SK-N-SH (cell line): ENCODE data around the gene VEZF1. TPM values are rescaled to one million over a fixed set of nuclear protein-coding genes. Genes with fewer than 3 reads are reported as not detected.

Source experiments
- CTCF ChIA-PET: fragments of 300-600, 350-600 bp; formaldehyde crosslinking; extraction: SDS; loops from one replicate; lab custom pipeline; 2021; lab: Yijun Ruan, JAX
- POLR2A ChIA-PET: fragments of 350-600 bp; sonication (Branson Sonifier 250); formaldehyde crosslinking; extraction: SDS; loops from one replicate; lab custom pipeline; 2020; ENCODE audit warnings: antibody characterized with exemption, inconsistent platforms; lab: Yijun Ruan, JAX
- DNase-seq: peaks from one replicate; pipeline ENCODE4 v3.0.0; 2012
- H2AFZ ChIP-seq: fragments of 200-600 bp; sonication (generic); 2 replicates; pipeline ENCODE4 v1.8.1; 2016; ENCODE audit warnings: antibody characterized with exemption, mild to moderate bottlenecking, low read depth
- H3F3A ChIP-seq: fragments of 200-600 bp; sonication (generic); replicated peaks from 2 replicates; pipeline ENCODE3; 2016; ENCODE audit warnings: antibody characterized with exemption, mild to moderate bottlenecking; ENCODE audit not compliant: insufficient read depth
- H3K27ac ChIP-seq, 2 experiments: fragments of 200-500 bp in 1 of 2; fragments of 200-600 bp in 1 of 2; sonication (Bioruptor generic) in 1 of 2; sonication (generic), shearing (Covaris generic) in 1 of 2; 2 replicates each; pipeline versions ENCODE4 v1.5.1 to v1.6.1; 2014 to 2016; ENCODE audit warnings: low read depth in 2 of 2, inconsistent platforms in 1 of 2, low read length in 1 of 2, mild to moderate bottlenecking in 1 of 2, mixed read lengths in 1 of 2
- H3K27me3 ChIP-seq: fragments of 200-600 bp; sonication (generic), shearing (Covaris generic); 2 replicates; pipeline ENCODE4 v1.6.1; 2016; ENCODE audit warnings: mixed run types; ENCODE audit not compliant: insufficient read depth
- H3K36me3 ChIP-seq, 2 experiments: fragments of 200-500 bp in 1 of 2; fragments of 200-600 bp in 1 of 2; sonication (Bioruptor generic) in 1 of 2; sonication (generic) in 1 of 2; replicated peaks in 1 of 2; 2 replicates each; pipeline versions ENCODE3 to v1.5.1; 2014 to 2016; ENCODE audit warnings: low read length in 1 of 2, mild to moderate bottlenecking in 1 of 2; ENCODE audit not compliant: insufficient read depth in 2 of 2, control insufficient read depth in 1 of 2
- H3K4me1 ChIP-seq, 2 experiments: fragments of 200-500 bp in 1 of 2; fragments of 200-600 bp in 1 of 2; sonication (Bioruptor generic) in 1 of 2; sonication (generic), shearing (Covaris generic) in 1 of 2; 2 replicates each; pipeline versions ENCODE4 v1.5.1 to v1.6.1; 2014 to 2016; ENCODE audit warnings: low read depth in 1 of 2, low read length in 1 of 2, mixed run types in 1 of 2; ENCODE audit not compliant: insufficient read depth in 2 of 2, control insufficient read depth in 1 of 2
- H3K4me2 ChIP-seq: fragments of 200-600 bp; sonication (generic), shearing (Covaris generic); 2 replicates; pipeline ENCODE4 v1.6.1; 2017; ENCODE audit warnings: mixed run types
- H3K4me3 ChIP-seq, 2 experiments: fragments of 200-500 bp in 1 of 2; fragments of 200-600 bp in 1 of 2; sonication (Bioruptor generic) in 1 of 2; sonication (generic), shearing (Covaris generic) in 1 of 2; 2 replicates each; pipeline versions ENCODE4 v1.5.1 to v1.8.1; 2014 to 2016; ENCODE audit warnings: low read depth in 2 of 2, inconsistent platforms in 1 of 2, low read length in 1 of 2, mild to moderate bottlenecking in 1 of 2, mixed read lengths in 1 of 2, moderate library complexity in 1 of 2
- H3K79me2 ChIP-seq: fragments of 200-600 bp; sonication (generic); 2 replicates; pipeline ENCODE4 v1.8.1; 2017; ENCODE audit warnings: mild to moderate bottlenecking; ENCODE audit not compliant: insufficient read depth
- H3K9ac ChIP-seq: fragments of 200-600 bp; sonication (generic); 2 replicates; pipeline ENCODE4 v1.6.1; 2017; ENCODE audit warnings: mixed run types
- H3K9me2 ChIP-seq: fragments of 200-600 bp; sonication (generic); 2 replicates; pipeline ENCODE4 v1.6.1; 2017; ENCODE audit warnings: mixed run types
- H3K9me3 ChIP-seq: fragments of 200-600 bp; sonication (generic); 2 replicates; pipeline ENCODE4 v1.6.1; 2017; ENCODE audit warnings: mixed run types, mild to moderate bottlenecking, moderate library complexity
- H4K20me1 ChIP-seq: fragments of 200-600 bp; sonication (generic); 2 replicates; pipeline ENCODE4 v1.6.1; 2017; ENCODE audit warnings: mild to moderate bottlenecking, mixed run types; ENCODE audit not compliant: insufficient read depth
- ELF1 ChIP-seq: IDR thresholded peaks from 2 replicates; pipeline ENCODE4 v1.4.0; 2012
- EP300 ChIP-seq, 2 experiments: IDR thresholded peaks; 2 replicates each; pipeline versions ENCODE4 v1.4.0 to v1.6.1; 2012; ENCODE audit warnings: borderline replicate concordance in 1 of 2, low read depth in 1 of 2, low read length in 1 of 2
- GATA2 ChIP-seq: sonication (generic); formaldehyde crosslinking; IDR thresholded peaks from 2 replicates; pipeline ENCODE4 v1.5.0; 2020; ENCODE audit warnings: mild to moderate bottlenecking, missing genetic modification reagents
- MXI1 ChIP-seq: IDR thresholded peaks from 2 replicates; pipeline ENCODE4 v1.6.1; 2012; ENCODE audit warnings: mild to moderate bottlenecking, low read depth, low read length, improper control_type of control experiment
- NRF1 ChIP-seq: IDR thresholded peaks from 2 replicates; pipeline ENCODE4 v1.6.1; 2012; ENCODE audit warnings: low read depth, mild to moderate bottlenecking, low read length
- SIN3A ChIP-seq: IDR thresholded peaks from 2 replicates; pipeline ENCODE4 v1.6.1; 2012; ENCODE audit warnings: low read depth, mild to moderate bottlenecking, low read length, moderate library complexity, borderline replicate concordance
- WGBS: methylation state at CpG from one replicate; pipeline ENCODE4 v1.1.6; 2017; ENCODE audit warnings: low lambda C conversion rate; 5-methylcytosine and 5-hydroxymethylcytosine counted together
- polyA plus RNA-seq, 3 experiments: library from polyadenylated mRNA; depleted of rRNA; stranded (reverse); fragments of >200 nt; gene quantifications; 2 replicates each; pipeline ENCODE4 v1.2.3, GENCODE V29; 2012
- TF ChIP-seq, protein P1 (sequence below): fragments of 150-350 bp; IDR thresholded peaks from 2 replicates; pipeline ENCODE4 v1.6.1; 2016; ENCODE audit warnings: mild to moderate bottlenecking, low read depth, low read length
- TF ChIP-seq, protein P2 (sequence below): IDR thresholded peaks from 2 replicates; pipeline ENCODE4; 2012
- TF ChIP-seq, protein P3 (sequence below): IDR thresholded peaks from 2 replicates; pipeline ENCODE4 v1.4.0; 2012; ENCODE audit warnings: low read depth

The VEZF1 gene
- polyA plus RNA-seq, 1 of the 3 experiments (the other 2 are of a cell fraction), result 35.1 TPM

- peaks cover 40 to 59% of the 10 kb centered on the region in 2 experiments for H3K36me3 ChIP-seq
- H3K27me3 ChIP-seq, result no peaks in the 10 kb centered on the region
- DNase-seq, result no peak
- H3K9ac ChIP-seq, result peak overlapping the region; percentile 98
- H3K4me2 ChIP-seq, result peak overlapping the region; percentile 91
- no peak for TF ChIP-seq EP300 (IDR thresholded peaks at IDR 0.05; ENCODE audit: borderline replicate concordance in 1 of 2, low read depth in 1 of 2, low read length in 1 of 2)
- TF ChIP-seq ELF1, result 0 out of 2 replicates have a peak, but pooled peaks have one; percentile 7
- TF ChIP-seq, protein P1, sequence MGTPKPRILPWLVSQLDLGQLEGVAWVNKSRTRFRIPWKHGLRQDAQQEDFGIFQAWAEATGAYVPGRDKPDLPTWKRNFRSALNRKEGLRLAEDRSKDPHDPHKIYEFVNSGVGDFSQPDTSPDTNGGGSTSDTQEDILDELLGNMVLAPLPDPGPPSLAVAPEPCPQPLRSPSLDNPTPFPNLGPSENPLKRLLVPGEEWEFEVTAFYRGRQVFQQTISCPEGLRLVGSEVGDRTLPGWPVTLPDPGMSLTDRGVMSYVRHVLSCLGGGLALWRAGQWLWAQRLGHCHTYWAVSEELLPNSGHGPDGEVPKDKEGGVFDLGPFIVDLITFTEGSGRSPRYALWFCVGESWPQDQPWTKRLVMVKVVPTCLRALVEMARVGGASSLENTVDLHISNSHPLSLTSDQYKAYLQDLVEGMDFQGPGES, result no peak
- TF ChIP-seq, protein P2, sequence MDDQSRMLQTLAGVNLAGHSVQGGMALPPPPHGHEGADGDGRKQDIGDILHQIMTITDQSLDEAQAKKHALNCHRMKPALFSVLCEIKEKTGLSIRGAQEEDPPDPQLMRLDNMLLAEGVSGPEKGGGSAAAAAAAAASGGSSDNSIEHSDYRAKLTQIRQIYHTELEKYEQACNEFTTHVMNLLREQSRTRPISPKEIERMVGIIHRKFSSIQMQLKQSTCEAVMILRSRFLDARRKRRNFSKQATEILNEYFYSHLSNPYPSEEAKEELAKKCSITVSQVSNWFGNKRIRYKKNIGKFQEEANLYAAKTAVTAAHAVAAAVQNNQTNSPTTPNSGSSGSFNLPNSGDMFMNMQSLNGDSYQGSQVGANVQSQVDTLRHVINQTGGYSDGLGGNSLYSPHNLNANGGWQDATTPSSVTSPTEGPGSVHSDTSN, result no peak
- H3K4me3 ChIP-seq, result peak overlapping the region; percentile 78 to 98
- H2AFZ ChIP-seq, result no peak overlapping the region
- peaks cover 20 to 55% of the 10 kb centered on the region in 2 experiments for H3K4me1 ChIP-seq
- peak overlapping the region; percentile 78 to 96 for H3K27ac ChIP-seq
- ChIA-PET CTCF (interaction anchor here (1.0 to 3.6 kb wide), 22 partner anchors 9 to 188 kb away, joined by 3 to 29 read pairs (median 6); partner anchors contain the start of gene CUEDC1), POLR2A (interaction anchor here (0.8 to 1.5 kb wide), 3 partner anchors 21 to 80 kb away, joined by 3 to 5 read pairs (median 4); partner anchors contain the start of gene SRSF1)
- H3K9me2 ChIP-seq, result no peaks in the 10 kb centered on the region
- no peaks in the 10 kb centered on the region for H3K9me3 ChIP-seq
- peaks cover 58% of the 10 kb centered on the region for H4K20me1 ChIP-seq
- peaks cover 48% of the 10 kb centered on the region for H3F3A ChIP-seq
- H3K79me2 ChIP-seq, result peaks cover 76% of the 10 kb centered on the region
- 28% methylated on average over 4 of the region's 4 CpGs for WGBS
Measured at GRCh38 chr17:57984936-57985674, 2.9 kb downstream of the VEZF1 start.

- peak overlapping the region; percentile 98; the same call in 1 of the 2 replicates for H3K9ac ChIP-seq
- peaks cover 47 to 61% of the 10 kb centered on the region in 2 experiments for H3K36me3 ChIP-seq
- WGBS, result 58% methylated on average over 4 of the region's 4 CpGs
- H3F3A ChIP-seq, result peaks cover 40% of the 10 kb centered on the region
- H3K4me2 ChIP-seq, result peak overlapping the region; percentile 91
- DNase-seq, result no peak
- peaks cover 58% of the 10 kb centered on the region for H4K20me1 ChIP-seq
- H3K9me2 ChIP-seq, result no peaks in the 10 kb centered on the region
- peaks cover 18 to 52% of the 10 kb centered on the region in 2 experiments for H3K4me1 ChIP-seq
- H3K27ac ChIP-seq, result peak overlapping the region; percentile 78 to 96; a peak in 3 of 4 replicates
- H3K4me3 ChIP-seq, result peak overlapping the region; percentile 78 to 98; a peak in 3 of 4 replicates
- TF ChIP-seq NRF1 (no peak), MXI1 (0 out of 2 replicates have a peak, but pooled peaks have one; percentile 34), SIN3A (no peak), GATA2 (CRISPR knock-in tag) (no peak)
- TF ChIP-seq, protein P3, sequence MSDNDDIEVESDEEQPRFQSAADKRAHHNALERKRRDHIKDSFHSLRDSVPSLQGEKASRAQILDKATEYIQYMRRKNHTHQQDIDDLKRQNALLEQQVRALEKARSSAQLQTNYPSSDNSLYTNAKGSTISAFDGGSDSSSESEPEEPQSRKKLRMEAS, result no peak
- ChIA-PET POLR2A (interaction anchor here (0.8 to 1.5 kb wide), 2 partner anchors 22 to 23 kb away, joined by 3 to 5 read pairs; partner anchors contain the start of gene SRSF1), CTCF (interaction anchor here (1.0 to 3.6 kb wide), 14 partner anchors 10 to 189 kb away, joined by 3 to 29 read pairs (median 4); partner anchors contain the start of gene CUEDC1)
- H3K79me2 ChIP-seq, result peaks cover 84% of the 10 kb centered on the region
- H3K27me3 ChIP-seq, result no peaks in the 10 kb centered on the region
- H2AFZ ChIP-seq, result no peak overlapping the region
- no peaks in the 10 kb centered on the region for H3K9me3 ChIP-seq
Measured at GRCh38 chr17:57984261-57984890, 3.7 kb downstream of the VEZF1 start.
